ENCODE results near the gene FAAP20.

DNA sequence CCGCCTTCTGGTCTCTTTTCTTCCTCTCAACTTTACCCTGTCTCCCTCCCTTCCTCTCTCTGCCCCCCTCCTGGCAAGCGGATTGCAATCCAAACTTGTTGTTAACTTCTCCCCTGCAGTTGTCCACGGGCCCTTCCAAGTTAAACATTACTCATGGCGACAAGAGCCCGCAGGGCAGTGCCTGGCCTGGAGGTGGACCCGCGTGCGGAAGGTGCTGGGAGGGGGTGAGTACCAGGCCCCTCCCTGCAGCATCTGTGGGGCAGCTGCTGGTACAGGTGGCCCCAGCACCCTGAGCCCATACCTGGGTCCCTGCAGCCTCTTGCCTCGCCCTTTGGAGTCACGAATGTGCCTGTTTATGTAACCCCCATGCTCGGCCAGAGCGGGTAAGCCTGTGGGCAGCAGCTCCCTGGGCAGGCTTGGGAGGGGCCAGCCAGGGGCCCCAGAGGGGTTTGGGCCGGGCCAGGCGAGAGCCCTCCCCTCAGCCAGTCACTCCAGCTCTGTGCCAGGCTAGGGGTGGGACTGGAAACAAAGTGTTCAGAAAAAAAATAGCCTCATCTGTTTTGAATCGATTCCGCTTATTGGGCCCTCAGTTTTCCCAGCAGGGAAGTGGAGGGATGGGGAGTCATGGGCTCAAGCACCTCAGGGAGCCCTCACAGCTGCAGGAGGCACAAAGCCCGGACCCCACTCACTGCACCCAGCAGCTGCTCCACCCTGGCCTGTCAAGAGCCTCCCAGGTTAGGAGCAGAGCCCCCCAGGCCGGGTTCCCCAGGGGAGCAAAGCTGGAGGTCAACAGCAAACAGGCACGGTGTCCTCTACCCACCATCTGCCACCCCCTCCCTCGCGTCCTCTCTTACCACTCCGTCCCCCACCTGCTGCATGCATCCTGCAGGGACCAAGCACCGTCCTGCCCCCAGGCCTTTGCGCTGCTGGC, 14.0 kb upstream of the FAAP20 start:
- TF ChIP-seq POLR2A (IDR thresholded peaks at IDR 0.05): peak in 1 of 2 donors; percentile 20
- TF ChIP-seq, protein P1, sequence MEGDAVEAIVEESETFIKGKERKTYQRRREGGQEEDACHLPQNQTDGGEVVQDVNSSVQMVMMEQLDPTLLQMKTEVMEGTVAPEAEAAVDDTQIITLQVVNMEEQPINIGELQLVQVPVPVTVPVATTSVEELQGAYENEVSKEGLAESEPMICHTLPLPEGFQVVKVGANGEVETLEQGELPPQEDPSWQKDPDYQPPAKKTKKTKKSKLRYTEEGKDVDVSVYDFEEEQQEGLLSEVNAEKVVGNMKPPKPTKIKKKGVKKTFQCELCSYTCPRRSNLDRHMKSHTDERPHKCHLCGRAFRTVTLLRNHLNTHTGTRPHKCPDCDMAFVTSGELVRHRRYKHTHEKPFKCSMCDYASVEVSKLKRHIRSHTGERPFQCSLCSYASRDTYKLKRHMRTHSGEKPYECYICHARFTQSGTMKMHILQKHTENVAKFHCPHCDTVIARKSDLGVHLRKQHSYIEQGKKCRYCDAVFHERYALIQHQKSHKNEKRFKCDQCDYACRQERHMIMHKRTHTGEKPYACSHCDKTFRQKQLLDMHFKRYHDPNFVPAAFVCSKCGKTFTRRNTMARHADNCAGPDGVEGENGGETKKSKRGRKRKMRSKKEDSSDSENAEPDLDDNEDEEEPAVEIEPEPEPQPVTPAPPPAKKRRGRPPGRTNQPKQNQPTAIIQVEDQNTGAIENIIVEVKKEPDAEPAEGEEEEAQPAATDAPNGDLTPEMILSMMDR (IDR thresholded peaks at IDR 0.05): peak in 2 of 6 experiments; percentile 10 to 12
